ENCODE results near the gene BCAR3.
A peak's percentile ranks its signal among the peaks of the same experiment; 100 is the strongest.

Gene BCAR3

DNA sequence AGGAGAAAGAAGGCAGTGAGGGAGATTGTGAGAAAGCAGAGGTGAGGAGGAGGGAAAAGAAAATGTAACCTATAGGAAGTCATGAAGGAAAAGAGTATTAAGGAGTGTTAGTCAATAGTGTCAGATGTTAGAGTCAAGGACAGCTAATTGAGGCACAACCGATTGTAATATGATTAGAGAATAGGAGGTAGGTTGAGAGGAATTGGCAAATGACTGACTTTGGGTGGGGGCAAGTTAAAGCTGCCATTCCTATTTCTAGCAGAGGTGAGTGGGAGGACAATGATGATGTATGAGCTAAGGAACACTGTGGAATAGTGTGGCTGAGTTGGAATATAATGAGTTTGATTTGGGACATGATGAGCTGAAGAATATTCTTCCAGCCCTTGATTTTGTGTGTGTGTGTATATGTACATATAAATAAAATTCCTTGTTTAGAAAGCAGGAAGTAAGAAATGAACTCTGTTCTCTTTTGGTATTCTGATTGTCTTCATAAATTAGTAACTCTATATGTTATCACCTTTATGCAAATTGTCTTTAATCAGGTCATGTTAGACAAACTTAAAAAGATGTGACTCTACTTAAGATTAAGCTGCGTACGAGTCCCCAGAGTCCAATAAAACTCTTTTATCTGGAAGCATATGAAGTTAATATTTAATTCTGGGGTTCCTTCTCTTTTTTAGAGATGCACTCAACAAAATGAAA, 135.3 kb downstream of the BCAR3 start:
- H3K9me3 ChIP-seq (ENCODE audit: severe bottlenecking), result no peaks in the 10 kb centered on the region
- peaks cover 89% of the 10 kb centered on the region for H3K36me3 ChIP-seq (ENCODE audit: low read depth)
- no peak for DNase-seq (ENCODE audit: low spot score)
- H3K27ac ChIP-seq (ENCODE audit: poor library complexity, severe bottlenecking), result no peak overlapping the region
- no peak for ATAC-seq (ENCODE audit: low read depth)
- no peak overlapping the region for H3K4me3 ChIP-seq (ENCODE audit: severe bottlenecking)
- H3K4me1 ChIP-seq (ENCODE audit: insufficient read depth, poor library complexity, severe bottlenecking), result peaks cover 1% of the 10 kb centered on the region
- TF ChIP-seq, protein P1, sequence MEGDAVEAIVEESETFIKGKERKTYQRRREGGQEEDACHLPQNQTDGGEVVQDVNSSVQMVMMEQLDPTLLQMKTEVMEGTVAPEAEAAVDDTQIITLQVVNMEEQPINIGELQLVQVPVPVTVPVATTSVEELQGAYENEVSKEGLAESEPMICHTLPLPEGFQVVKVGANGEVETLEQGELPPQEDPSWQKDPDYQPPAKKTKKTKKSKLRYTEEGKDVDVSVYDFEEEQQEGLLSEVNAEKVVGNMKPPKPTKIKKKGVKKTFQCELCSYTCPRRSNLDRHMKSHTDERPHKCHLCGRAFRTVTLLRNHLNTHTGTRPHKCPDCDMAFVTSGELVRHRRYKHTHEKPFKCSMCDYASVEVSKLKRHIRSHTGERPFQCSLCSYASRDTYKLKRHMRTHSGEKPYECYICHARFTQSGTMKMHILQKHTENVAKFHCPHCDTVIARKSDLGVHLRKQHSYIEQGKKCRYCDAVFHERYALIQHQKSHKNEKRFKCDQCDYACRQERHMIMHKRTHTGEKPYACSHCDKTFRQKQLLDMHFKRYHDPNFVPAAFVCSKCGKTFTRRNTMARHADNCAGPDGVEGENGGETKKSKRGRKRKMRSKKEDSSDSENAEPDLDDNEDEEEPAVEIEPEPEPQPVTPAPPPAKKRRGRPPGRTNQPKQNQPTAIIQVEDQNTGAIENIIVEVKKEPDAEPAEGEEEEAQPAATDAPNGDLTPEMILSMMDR (IDR thresholded peaks at IDR 0.05; ENCODE audit: poor library complexity, severe bottlenecking), result no peak
- H3K27me3 ChIP-seq (ENCODE audit: insufficient read depth, poor library complexity, severe bottlenecking), result no peaks in the 10 kb centered on the region

DNA sequence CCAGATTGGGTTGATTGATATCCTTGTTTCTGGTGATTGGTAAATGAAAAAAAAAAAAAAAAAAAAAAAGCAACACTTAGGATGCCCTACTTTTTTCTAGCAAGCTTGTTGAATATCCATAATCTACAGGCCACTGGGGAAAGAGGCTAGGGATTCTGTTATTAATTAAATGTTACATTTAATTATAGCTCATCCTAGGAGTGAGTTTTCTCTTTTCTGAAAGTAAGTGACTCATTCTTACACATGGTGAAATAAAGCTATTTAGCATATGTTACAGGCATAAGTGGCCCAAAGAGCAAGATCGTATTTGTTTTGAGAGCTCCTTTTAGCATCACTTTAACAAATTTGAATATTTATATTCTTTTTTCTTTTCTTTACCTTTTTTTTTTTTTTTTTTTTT, 139.2 kb downstream of the BCAR3 start:
- DNase-seq (ENCODE audit: low spot score), result no peak
- peaks cover 60% of the 10 kb centered on the region for H3K36me3 ChIP-seq (ENCODE audit: low read depth)
- no peaks in the 10 kb centered on the region for H3K27me3 ChIP-seq (ENCODE audit: insufficient read depth, poor library complexity, severe bottlenecking)
- no peaks in the 10 kb centered on the region for H3K4me1 ChIP-seq (ENCODE audit: insufficient read depth, poor library complexity, severe bottlenecking)
- no peak for ATAC-seq (ENCODE audit: low read depth)
- TF ChIP-seq, protein P1 (IDR thresholded peaks at IDR 0.05; ENCODE audit: poor library complexity, severe bottlenecking), result no peak
- H3K9me3 ChIP-seq (ENCODE audit: severe bottlenecking), result no peaks in the 10 kb centered on the region
- no peak overlapping the region for H3K27ac ChIP-seq (ENCODE audit: poor library complexity, severe bottlenecking)
- no peak overlapping the region for H3K4me3 ChIP-seq (ENCODE audit: severe bottlenecking)

DNA sequence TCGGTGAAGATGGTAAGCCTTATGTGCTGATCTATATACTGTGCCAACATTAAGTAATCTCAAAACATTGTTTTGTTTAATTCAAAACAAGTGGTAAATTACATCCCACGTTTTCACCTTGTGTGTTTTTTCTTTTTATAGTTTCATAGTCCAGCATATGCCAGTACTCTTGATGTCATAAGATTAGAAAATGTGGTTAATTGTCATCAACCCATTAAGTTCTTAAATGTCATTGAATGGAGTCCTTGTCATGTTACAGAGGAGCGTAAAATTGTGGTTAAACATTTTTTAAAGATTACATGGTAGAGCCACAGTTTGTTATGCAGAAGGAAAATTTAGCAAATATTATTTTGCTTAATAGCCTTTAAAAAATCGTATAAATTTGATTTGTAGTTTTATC, 140.6 kb downstream of the BCAR3 start:
- TF ChIP-seq, protein P1 (IDR thresholded peaks at IDR 0.05; ENCODE audit: poor library complexity, severe bottlenecking), result no peak
- H3K27me3 ChIP-seq (ENCODE audit: insufficient read depth, poor library complexity, severe bottlenecking), result no peaks in the 10 kb centered on the region
- no peak overlapping the region for H3K4me3 ChIP-seq (ENCODE audit: severe bottlenecking)
- peaks cover 60% of the 10 kb centered on the region for H3K36me3 ChIP-seq (ENCODE audit: low read depth)
- DNase-seq (ENCODE audit: low spot score), result no peak
- ATAC-seq (ENCODE audit: low read depth), result no peak
- no peaks in the 10 kb centered on the region for H3K9me3 ChIP-seq (ENCODE audit: severe bottlenecking)
- H3K27ac ChIP-seq (ENCODE audit: poor library complexity, severe bottlenecking), result no peak overlapping the region
- H3K4me1 ChIP-seq (ENCODE audit: insufficient read depth, poor library complexity, severe bottlenecking), result no peaks in the 10 kb centered on the region

DNA sequence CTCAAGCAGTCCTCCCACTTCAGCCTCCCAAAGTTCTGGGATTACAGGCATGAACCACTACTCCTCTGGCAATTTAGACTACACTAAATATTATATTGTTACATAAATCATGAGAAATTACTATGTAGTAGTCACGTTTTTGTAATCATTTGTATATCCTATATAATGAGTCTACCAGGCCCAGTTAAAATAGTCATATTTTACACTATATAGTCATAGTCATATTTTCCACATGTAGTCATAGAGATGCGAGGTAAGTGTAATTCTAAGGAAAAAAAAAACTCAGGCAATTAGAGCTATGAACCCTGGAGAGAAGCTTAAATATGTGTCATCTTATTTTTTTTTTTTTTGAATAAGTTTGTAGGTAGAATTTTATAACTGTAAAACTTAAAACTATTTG, 143.7 kb downstream of the BCAR3 start:
- ATAC-seq (ENCODE audit: low read depth) (peak; percentile 49; the same call in 2 of the 3 replicates), DNase-seq (ENCODE audit: low spot score) (no peak)
- H3K27me3 ChIP-seq (ENCODE audit: insufficient read depth, poor library complexity, severe bottlenecking), result no peaks in the 10 kb centered on the region
- H3K36me3 ChIP-seq (ENCODE audit: low read depth), result peaks cover 56% of the 10 kb centered on the region
- H3K4me1 ChIP-seq (ENCODE audit: insufficient read depth, poor library complexity, severe bottlenecking), result no peaks in the 10 kb centered on the region
- no peak overlapping the region for H3K4me3 ChIP-seq (ENCODE audit: severe bottlenecking)
- H3K9me3 ChIP-seq (ENCODE audit: severe bottlenecking), result no peaks in the 10 kb centered on the region
- no peak overlapping the region for H3K27ac ChIP-seq (ENCODE audit: poor library complexity, severe bottlenecking)
- TF ChIP-seq, protein P1 (IDR thresholded peaks at IDR 0.05; ENCODE audit: poor library complexity, severe bottlenecking), result no peak

DNA sequence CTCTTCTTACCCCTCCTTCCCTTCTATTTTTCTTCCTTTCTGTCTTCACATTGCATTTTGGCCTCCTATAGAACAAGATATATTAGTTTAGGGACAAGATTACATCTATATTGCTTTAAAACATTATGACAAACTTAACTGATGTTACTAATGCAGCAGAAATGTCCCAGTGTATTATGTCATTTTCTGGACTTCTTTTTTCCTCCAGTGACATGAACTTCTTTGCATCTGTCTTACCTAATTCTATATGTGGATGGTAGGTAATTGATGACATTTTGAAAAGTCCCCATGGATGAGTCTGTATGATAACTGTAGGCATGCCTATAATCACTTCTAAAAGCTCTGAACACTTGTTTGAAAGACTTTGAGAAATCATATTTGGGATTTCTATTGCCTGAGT, 144.2 kb downstream of the BCAR3 start:
- DNase-seq (ENCODE audit: low spot score) (no peak), ATAC-seq (ENCODE audit: low read depth) (no peak)
- Histone ChIP-seq H3K4me1 (ENCODE audit: insufficient read depth, poor library complexity, severe bottlenecking) (no peaks in the 10 kb centered on the region), H3K27me3 (ENCODE audit: insufficient read depth, poor library complexity, severe bottlenecking) (no peaks in the 10 kb centered on the region), H3K36me3 (ENCODE audit: low read depth) (peaks cover 60% of the 10 kb centered on the region), H3K27ac (ENCODE audit: poor library complexity, severe bottlenecking) (no peak overlapping the region), H3K9me3 (ENCODE audit: severe bottlenecking) (no peaks in the 10 kb centered on the region), H3K4me3 (ENCODE audit: severe bottlenecking) (no peak overlapping the region)
- TF ChIP-seq, protein P1 (IDR thresholded peaks at IDR 0.05; ENCODE audit: poor library complexity, severe bottlenecking), result no peak

All from RWPE2 (cell line).